Upper lobe of left lung (tissue), 6 donors: ENCODE data around the gene PPAN. TPM values are rescaled to one million over a fixed set of nuclear protein-coding genes. Genes with fewer than 3 reads are reported as not detected.

ENCODE experiments used
- ATAC-seq, 2 donors: fragments of 200-7000 bp; cut with Tn5 transposase; one replicate each; pipeline ENCODE4 v1.9.1; 2022; ENCODE audit warnings: mild to moderate bottlenecking in 2 of 2, moderate library complexity in 2 of 2; ENCODE audit not compliant: low FRiP score in 2 of 2
- DNase-seq, 2 donors: peaks; one replicate each; pipeline ENCODE4 v3.0.0-alpha.2; 2019 to 2020
- H3K27ac ChIP-seq, 4 donors: fragments of 200-600 bp; sonication (generic); one replicate each; pipeline ENCODE4 v1.5.1; 2016 to 2019
- H3K27me3 ChIP-seq, 4 donors: fragments of 200-600 bp; sonication (generic); one replicate each; pipeline ENCODE4 v1.5.1; 2017 to 2019
- H3K36me3 ChIP-seq, 4 donors: fragments of 200-600 bp; sonication (generic); one replicate each; pipeline ENCODE4 v1.5.1; 2016 to 2019
- H3K4me1 ChIP-seq, 4 donors: fragments of 200-600 bp; sonication (generic); one replicate each; pipeline ENCODE4 v1.5.1; 2018 to 2019
- H3K4me3 ChIP-seq, 4 donors: fragments of 200-600 bp; sonication (generic); one replicate each; pipeline ENCODE4 v1.5.1; 2017 to 2019; ENCODE audit warnings: mild to moderate bottlenecking in 2 of 4, moderate library complexity in 1 of 4
- H3K9me3 ChIP-seq, 4 donors: fragments of 200-600 bp; sonication (generic); one replicate each; pipeline ENCODE4 v1.5.1; 2018 to 2019
- EP300 ChIP-seq, 4 donors: sonication (generic); formaldehyde crosslinking; IDR thresholded peaks; one replicate each; pipeline ENCODE4 v1.5.1; 2017; ENCODE audit warnings: antibody characterized with exemption in 4 of 4, control low read depth in 2 of 4
- POLR2A ChIP-seq, 4 donors: fragments of 450-650 bp; IDR thresholded peaks; one replicate each; pipeline ENCODE4 v1.5.1; 2016 to 2017; ENCODE audit warnings: antibody characterized with exemption in 4 of 4, mild to moderate bottlenecking in 2 of 4
- POLR2AphosphoS5 ChIP-seq, 2 donors: sonication (generic); formaldehyde crosslinking; IDR thresholded peaks; one replicate each; pipeline ENCODE4 v1.5.1; 2017; ENCODE audit warnings: antibody characterized with exemption in 2 of 2
- WGBS, 2 donors: methylation state at CpG; one replicate each; pipeline ENCODE4 v1.1.5; 2017 to 2018; 5-methylcytosine and 5-hydroxymethylcytosine counted together
- total RNA-seq, 6 donors: library from RNA; depleted of rRNA in 4 of 6; stranded (reverse); fragments of >200 nt in 4 of 6; gene quantifications; one replicate each; pipeline versions ENCODE4 v1.1.0 to v1.2.1, GENCODE V29; 2016 to 2021
- TF ChIP-seq, protein P1 (sequence below), 6 experiments: fragments of 450-650 bp in 4 of 6; fragments of 200-600 bp in 2 of 6; sonication (generic) in 2 of 6; IDR thresholded peaks; one replicate each; pipeline ENCODE4 v1.5.1; 2016 to 2019; ENCODE audit warnings: antibody characterized with exemption in 6 of 6
- donor health status: DM: no; HTN: no; CAD: no; lungs with moderate emphysema.
- donor health status: DM: no; HTN: yes; CAD: no; lungs with severe emphysema.

Gene PPAN
- total RNA-seq, 6 donors from 2014 or later, result 18.3 to 46.8 (median 37.8) TPM

DNA sequence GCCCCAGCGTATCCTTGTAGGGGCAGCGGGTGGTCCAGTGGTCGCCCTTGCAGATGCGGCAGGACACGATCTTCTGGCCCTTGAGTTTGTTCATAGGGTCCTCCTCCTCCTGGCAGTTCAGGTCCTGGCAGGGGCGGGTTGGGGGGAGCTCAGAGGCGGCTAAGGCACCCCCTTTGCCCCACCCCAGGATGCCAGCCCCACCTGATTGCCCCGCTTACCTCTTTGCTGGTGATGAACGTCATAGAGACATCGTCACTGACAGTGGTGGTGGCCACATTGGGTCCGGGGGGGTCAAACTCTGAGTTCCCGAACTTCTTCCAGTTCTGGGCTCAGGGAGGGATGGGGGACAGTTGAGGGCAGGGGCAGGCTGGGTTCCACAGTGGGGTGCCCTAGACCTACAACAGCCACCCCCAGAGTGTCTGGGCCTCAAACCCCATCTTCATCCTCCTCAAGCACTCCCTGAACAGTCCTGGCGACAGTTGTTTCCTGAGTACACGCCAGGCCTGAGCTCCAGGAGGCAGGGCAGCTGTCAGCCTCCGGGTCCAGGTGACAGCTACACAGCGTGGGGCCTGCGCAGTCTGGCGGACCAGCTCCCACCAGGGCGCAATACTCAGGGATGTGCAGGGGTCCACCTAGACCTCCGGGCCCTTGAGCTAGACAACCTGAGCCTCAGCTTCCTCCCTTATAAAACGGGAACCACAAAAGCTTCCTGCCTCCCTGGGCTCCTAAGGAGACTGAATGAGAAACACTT lies 10.9 kb downstream of the PPAN start:
- TF ChIP-seq, protein P1, sequence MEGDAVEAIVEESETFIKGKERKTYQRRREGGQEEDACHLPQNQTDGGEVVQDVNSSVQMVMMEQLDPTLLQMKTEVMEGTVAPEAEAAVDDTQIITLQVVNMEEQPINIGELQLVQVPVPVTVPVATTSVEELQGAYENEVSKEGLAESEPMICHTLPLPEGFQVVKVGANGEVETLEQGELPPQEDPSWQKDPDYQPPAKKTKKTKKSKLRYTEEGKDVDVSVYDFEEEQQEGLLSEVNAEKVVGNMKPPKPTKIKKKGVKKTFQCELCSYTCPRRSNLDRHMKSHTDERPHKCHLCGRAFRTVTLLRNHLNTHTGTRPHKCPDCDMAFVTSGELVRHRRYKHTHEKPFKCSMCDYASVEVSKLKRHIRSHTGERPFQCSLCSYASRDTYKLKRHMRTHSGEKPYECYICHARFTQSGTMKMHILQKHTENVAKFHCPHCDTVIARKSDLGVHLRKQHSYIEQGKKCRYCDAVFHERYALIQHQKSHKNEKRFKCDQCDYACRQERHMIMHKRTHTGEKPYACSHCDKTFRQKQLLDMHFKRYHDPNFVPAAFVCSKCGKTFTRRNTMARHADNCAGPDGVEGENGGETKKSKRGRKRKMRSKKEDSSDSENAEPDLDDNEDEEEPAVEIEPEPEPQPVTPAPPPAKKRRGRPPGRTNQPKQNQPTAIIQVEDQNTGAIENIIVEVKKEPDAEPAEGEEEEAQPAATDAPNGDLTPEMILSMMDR (IDR thresholded peaks at IDR 0.05), result no peak
- TF ChIP-seq POLR2A (IDR thresholded peaks at IDR 0.05), result no peak
- no peak for TF ChIP-seq EP300 (IDR thresholded peaks at IDR 0.05)
- no peak for TF ChIP-seq POLR2AphosphoS5 (IDR thresholded peaks at IDR 0.05)
- H3K27ac ChIP-seq, result no peak overlapping the region
- peaks cover 26 to 52% (median 42%) of the 10 kb centered on the region in 4 donors for H3K36me3 ChIP-seq
- ATAC-seq (no peak), DNase-seq (peak in 1 of 2 donors; percentile 65)
- no peaks in the 10 kb centered on the region for H3K27me3 ChIP-seq
- no peak overlapping the region for H3K4me3 ChIP-seq
- no peaks in the 10 kb centered on the region for H3K9me3 ChIP-seq
- WGBS, 2 donors, result 85 to 91% methylated on average over 6 to 15 of the region's 21 CpGs
- H3K4me1 ChIP-seq, result peaks cover 20 to 49% (median 28%) of the 10 kb centered on the region in 4 donors

DNA sequence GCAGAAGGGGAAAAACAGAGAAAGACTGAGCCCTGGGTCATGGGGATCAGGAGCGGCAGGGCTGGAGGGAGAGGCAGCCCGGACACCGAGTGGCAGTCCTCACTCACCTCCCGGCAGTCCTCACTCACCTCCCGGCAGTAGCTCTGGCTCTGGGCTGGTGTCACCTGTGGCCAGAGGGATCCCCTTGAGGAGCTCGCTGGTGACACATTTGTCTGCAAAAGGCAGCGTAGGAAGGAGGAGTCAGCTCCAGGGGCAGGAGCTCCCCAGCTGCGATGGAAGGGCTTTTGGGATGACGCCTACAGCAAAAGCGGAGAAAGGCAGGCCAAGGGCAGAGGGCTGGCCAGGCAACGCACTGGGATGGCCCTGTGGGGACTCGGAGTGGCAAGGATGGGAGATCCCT lies 12.8 kb downstream of the PPAN start:
- TF ChIP-seq, protein P1 (IDR thresholded peaks at IDR 0.05), result no peak
- TF ChIP-seq POLR2A (IDR thresholded peaks at IDR 0.05) (no peak), POLR2AphosphoS5 (IDR thresholded peaks at IDR 0.05) (no peak), EP300 (IDR thresholded peaks at IDR 0.05) (no peak)
- H3K4me1 ChIP-seq, result peaks cover 13 to 33% (median 23%) of the 10 kb centered on the region in 4 donors
- DNase-seq (no peak), ATAC-seq (no peak)
- H3K4me3 ChIP-seq, result peak overlapping the region; percentile 58 to 98 (median 94)
- no peaks in the 10 kb centered on the region for H3K9me3 ChIP-seq
- peak overlapping the region; percentile 71 to 90 (median 82) for H3K27ac ChIP-seq
- peaks cover 26 to 47% (median 39%) of the 10 kb centered on the region in 4 donors for H3K36me3 ChIP-seq
- no peaks in the 10 kb centered on the region for H3K27me3 ChIP-seq
- WGBS, 2 donors, result 44 to 51% methylated on average over 10 to 12 of the region's 12 CpGs

GRCh38 chr19:10120538-10121189 lies 14.5 kb downstream of the PPAN start:
- Histone ChIP-seq H3K27ac (peak overlapping the region in 2 of 4 donors; percentile 2 to 66), H3K9me3 (no peaks in the 10 kb centered on the region), H3K4me3 (no peak overlapping the region), H3K4me1 (peaks cover 13 to 33% (median 23%) of the 10 kb centered on the region in 4 donors), H3K36me3 (peaks cover 18 to 30% (median 22%) of the 10 kb centered on the region in 4 donors), H3K27me3 (no peaks in the 10 kb centered on the region)
- ATAC-seq, result peak in 1 of 2 donors; percentile 52
- TF ChIP-seq EP300 (IDR thresholded peaks at IDR 0.05), result no peak
- TF ChIP-seq, protein P1 (IDR thresholded peaks at IDR 0.05), result no peak
- no peak for TF ChIP-seq POLR2A (IDR thresholded peaks at IDR 0.05)
- TF ChIP-seq POLR2AphosphoS5 (IDR thresholded peaks at IDR 0.05), result no peak
- 73 to 88% methylated on average over 9 of the region's 9 CpGs for WGBS, 2 donors
- DNase-seq, result no peak

- Histone ChIP-seq H3K27ac (peak overlapping the region; percentile 17 to 66 (median 46)), H3K9me3 (no peaks in the 10 kb centered on the region), H3K36me3 (peaks cover 5 to 16% (median 8%) of the 10 kb centered on the region in 4 donors), H3K4me3 (no peak overlapping the region), H3K4me1 (peaks cover 13 to 28% (median 21%) of the 10 kb centered on the region in 4 donors), H3K27me3 (no peaks in the 10 kb centered on the region)
- TF ChIP-seq POLR2AphosphoS5 (IDR thresholded peaks at IDR 0.05), result no peak
- TF ChIP-seq, protein P1 (IDR thresholded peaks at IDR 0.05), result no peak
- no peak for TF ChIP-seq POLR2A (IDR thresholded peaks at IDR 0.05)
- no peak for TF ChIP-seq EP300 (IDR thresholded peaks at IDR 0.05)
- DNase-seq (no peak), ATAC-seq (no peak)
- 50 to 59% methylated on average over 6 of the region's 6 CpGs for WGBS, 2 donors
Measured at GRCh38 chr19:10122045-10122444, 15.9 kb downstream of the PPAN start.
